ENCODE results near the gene CHID1. TPM values are rescaled to one million over a fixed set of nuclear protein-coding genes. Genes with fewer than 3 reads are reported as not detected.
A peak's percentile ranks its signal among the peaks of the same experiment; 100 is the strongest.

CHID1 gene
- total and polyA plus RNA-seq, 4 donors = 41.7 to 92.2 (median 48.8) TPM

DNA sequence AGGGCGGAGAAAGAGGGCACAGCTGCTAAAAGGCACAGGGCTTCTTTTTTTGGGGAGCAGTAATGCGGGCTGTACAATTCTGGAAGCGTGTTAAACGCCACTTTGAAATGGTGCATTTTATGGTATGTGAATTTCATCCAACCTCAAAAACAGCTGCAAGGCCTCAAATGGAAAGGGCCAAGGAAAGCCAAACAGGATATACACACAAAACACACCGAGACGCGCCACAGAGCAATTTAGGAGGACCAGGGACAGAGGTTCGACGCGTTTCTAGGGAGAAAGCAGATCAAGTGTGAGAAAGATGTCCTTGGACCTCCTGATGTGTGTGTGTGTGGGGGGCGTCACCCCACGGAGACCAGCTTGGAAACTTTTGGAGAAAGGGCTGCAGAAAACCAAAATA lies 36.9 kb downstream of the CHID1 start:
- 63 to 78% methylated on average over 12 of the region's 12 CpGs for WGBS, 2 donors
- H3K27me3 ChIP-seq (ENCODE audit: control insufficient read depth in 3 of 3, insufficient read depth in 3 of 3, low read length in 2 of 3) = no peaks in the 10 kb centered on the region
- TF ChIP-seq, protein P1, sequence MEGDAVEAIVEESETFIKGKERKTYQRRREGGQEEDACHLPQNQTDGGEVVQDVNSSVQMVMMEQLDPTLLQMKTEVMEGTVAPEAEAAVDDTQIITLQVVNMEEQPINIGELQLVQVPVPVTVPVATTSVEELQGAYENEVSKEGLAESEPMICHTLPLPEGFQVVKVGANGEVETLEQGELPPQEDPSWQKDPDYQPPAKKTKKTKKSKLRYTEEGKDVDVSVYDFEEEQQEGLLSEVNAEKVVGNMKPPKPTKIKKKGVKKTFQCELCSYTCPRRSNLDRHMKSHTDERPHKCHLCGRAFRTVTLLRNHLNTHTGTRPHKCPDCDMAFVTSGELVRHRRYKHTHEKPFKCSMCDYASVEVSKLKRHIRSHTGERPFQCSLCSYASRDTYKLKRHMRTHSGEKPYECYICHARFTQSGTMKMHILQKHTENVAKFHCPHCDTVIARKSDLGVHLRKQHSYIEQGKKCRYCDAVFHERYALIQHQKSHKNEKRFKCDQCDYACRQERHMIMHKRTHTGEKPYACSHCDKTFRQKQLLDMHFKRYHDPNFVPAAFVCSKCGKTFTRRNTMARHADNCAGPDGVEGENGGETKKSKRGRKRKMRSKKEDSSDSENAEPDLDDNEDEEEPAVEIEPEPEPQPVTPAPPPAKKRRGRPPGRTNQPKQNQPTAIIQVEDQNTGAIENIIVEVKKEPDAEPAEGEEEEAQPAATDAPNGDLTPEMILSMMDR (IDR thresholded peaks at IDR 0.05; ENCODE audit: control extremely low read depth, extremely low read depth) = no peak
- no peak overlapping the region for H3K27ac ChIP-seq (ENCODE audit: low read depth in 1 of 2, low read length in 1 of 2)
- H3K9me3 ChIP-seq (ENCODE audit: control insufficient read depth in 4 of 4, insufficient read depth in 3 of 4, low read length in 3 of 4) = no peaks in the 10 kb centered on the region
- DNase-seq (peak in 2 of 3 donors; percentile 64 to 74), ATAC-seq (ENCODE audit: insufficient read depth, low FRiP score) (no peak)
- no peak overlapping the region for H3K4me3 ChIP-seq
- H3K4me1 ChIP-seq (ENCODE audit: control insufficient read depth in 5 of 5, insufficient read depth in 5 of 5, low read length in 5 of 5) = peaks cover 0 to 8% (median 0%) of the 10 kb centered on the region in 5 donors
- H3K36me3 ChIP-seq (ENCODE audit: control insufficient read depth in 4 of 4, insufficient read depth in 4 of 4, low read length in 4 of 4) = peaks cover 0 to 6% (median 2%) of the 10 kb centered on the region in 4 donors
- peak overlapping the region in 1 of 2 donors; percentile 11 for H3K9ac ChIP-seq (ENCODE audit: insufficient read depth in 1 of 2, low read length in 2 of 2)

DNA sequence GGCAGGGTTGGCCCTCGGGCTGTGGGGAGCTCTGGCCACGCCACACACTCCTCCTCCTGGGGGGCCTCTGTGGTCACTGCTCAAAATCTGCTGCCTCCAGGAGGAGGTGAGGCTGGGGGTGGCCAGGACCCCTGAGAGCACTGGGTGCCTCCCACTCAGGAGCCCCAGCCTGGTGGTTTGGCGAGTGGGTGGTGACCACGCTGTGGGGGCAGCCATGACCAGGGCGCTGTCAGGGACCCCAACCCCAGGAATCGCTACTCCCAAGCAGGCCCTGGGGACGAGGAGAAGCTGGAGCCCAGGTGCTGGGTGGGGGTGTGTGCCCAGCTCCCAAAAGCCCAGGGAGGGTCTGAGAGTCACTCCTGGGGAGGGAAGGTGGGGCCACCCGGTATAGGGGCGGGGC lies 37.8 kb downstream of the CHID1 start:
- H3K36me3 ChIP-seq (ENCODE audit: control insufficient read depth in 4 of 4, insufficient read depth in 4 of 4, low read length in 4 of 4) = peaks cover 0 to 6% (median 4%) of the 10 kb centered on the region in 4 donors
- peaks cover 0 to 8% (median 0%) of the 10 kb centered on the region in 5 donors for H3K4me1 ChIP-seq (ENCODE audit: control insufficient read depth in 5 of 5, insufficient read depth in 5 of 5, low read length in 5 of 5)
- no peaks in the 10 kb centered on the region for H3K9me3 ChIP-seq (ENCODE audit: control insufficient read depth in 4 of 4, insufficient read depth in 3 of 4, low read length in 3 of 4)
- H3K4me3 ChIP-seq = no peak overlapping the region
- H3K9ac ChIP-seq (ENCODE audit: insufficient read depth in 1 of 2, low read length in 2 of 2) = no peak overlapping the region
- no peak overlapping the region for H3K27ac ChIP-seq (ENCODE audit: low read depth in 1 of 2, low read length in 1 of 2)
- DNase-seq = no peak
- TF ChIP-seq, protein P1 (IDR thresholded peaks at IDR 0.05; ENCODE audit: control extremely low read depth, extremely low read depth) = no peak
- 91 to 94% methylated on average over 9 of the region's 9 CpGs for WGBS, 2 donors
- ATAC-seq (ENCODE audit: insufficient read depth, low FRiP score) = no peak
- H3K27me3 ChIP-seq (ENCODE audit: control insufficient read depth in 3 of 3, insufficient read depth in 3 of 3, low read length in 2 of 3) = no peaks in the 10 kb centered on the region

DNA sequence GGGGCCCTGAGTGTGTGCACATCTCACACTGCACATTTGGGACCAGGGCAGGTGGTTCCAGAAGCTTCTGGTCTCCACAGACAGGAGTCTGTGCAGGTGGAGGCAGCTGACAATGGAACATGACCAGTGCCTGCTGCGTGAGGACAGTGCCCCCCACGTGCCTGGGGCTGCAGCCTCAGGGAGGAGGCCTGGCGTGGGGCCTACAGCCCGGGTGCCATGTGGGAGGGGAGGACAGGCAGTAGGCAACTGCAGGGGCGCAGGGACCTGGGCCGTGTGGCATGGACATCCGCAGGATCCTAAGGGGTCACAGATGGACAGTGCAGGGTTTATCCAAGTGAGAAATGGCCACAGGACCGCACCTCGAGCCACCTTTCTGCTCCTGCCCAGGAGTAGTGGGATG lies 39.1 kb downstream of the CHID1 start:
- H3K9ac ChIP-seq (ENCODE audit: insufficient read depth in 1 of 2, low read length in 2 of 2) = no peak overlapping the region
- ATAC-seq (ENCODE audit: insufficient read depth, low FRiP score) (no peak), DNase-seq (no peak)
- no peaks in the 10 kb centered on the region for H3K27me3 ChIP-seq (ENCODE audit: control insufficient read depth in 3 of 3, insufficient read depth in 3 of 3, low read length in 2 of 3)
- no peaks in the 10 kb centered on the region for H3K9me3 ChIP-seq (ENCODE audit: control insufficient read depth in 4 of 4, insufficient read depth in 3 of 4, low read length in 3 of 4)
- H3K36me3 ChIP-seq (ENCODE audit: control insufficient read depth in 4 of 4, insufficient read depth in 4 of 4, low read length in 4 of 4) = peaks cover 0 to 10% (median 4%) of the 10 kb centered on the region in 4 donors
- H3K27ac ChIP-seq (ENCODE audit: low read depth in 1 of 2, low read length in 1 of 2) = no peak overlapping the region
- TF ChIP-seq, protein P1 (IDR thresholded peaks at IDR 0.05; ENCODE audit: control extremely low read depth, extremely low read depth) = no peak
- no peak overlapping the region for H3K4me3 ChIP-seq
- H3K4me1 ChIP-seq (ENCODE audit: control insufficient read depth in 5 of 5, insufficient read depth in 5 of 5, low read length in 5 of 5) = peaks cover 0 to 8% (median 0%) of the 10 kb centered on the region in 5 donors
- 77 to 84% methylated on average over 9 of the region's 9 CpGs for WGBS, 2 donors

DNA sequence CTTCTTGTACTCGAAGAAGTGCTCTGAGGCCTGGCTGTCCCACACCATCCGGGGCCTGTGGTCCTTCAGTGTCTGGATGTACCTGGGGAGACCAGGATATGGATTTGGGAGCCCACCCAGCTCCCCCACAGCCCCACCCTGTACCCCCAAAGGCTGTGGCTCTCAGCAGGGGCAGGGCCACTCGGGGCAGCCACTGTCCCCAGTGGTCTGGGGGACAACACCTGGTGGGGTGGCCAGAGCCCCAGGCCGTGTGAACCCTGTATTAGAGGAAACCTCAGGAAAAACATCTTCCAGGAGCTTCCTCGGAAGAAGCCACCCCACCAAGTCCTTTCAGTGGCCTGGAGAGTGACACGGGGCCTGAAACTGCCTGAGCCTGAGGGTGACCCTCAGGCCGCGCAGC lies 40.2 kb downstream of the CHID1 start:
- no peak for DNase-seq
- TF ChIP-seq, protein P1 (IDR thresholded peaks at IDR 0.05; ENCODE audit: control extremely low read depth, extremely low read depth) = no peak
- Histone ChIP-seq H3K9ac (ENCODE audit: insufficient read depth in 1 of 2, low read length in 2 of 2) (no peak overlapping the region), H3K27me3 (ENCODE audit: control insufficient read depth in 3 of 3, insufficient read depth in 3 of 3, low read length in 2 of 3) (no peaks in the 10 kb centered on the region), H3K4me1 (ENCODE audit: control insufficient read depth in 5 of 5, insufficient read depth in 5 of 5, low read length in 5 of 5) (peaks cover 0 to 8% (median 0%) of the 10 kb centered on the region in 5 donors), H3K36me3 (ENCODE audit: control insufficient read depth in 4 of 4, insufficient read depth in 4 of 4, low read length in 4 of 4) (peaks cover 0 to 18% (median 4%) of the 10 kb centered on the region in 4 donors), H3K4me3 (no peak overlapping the region), H3K9me3 (ENCODE audit: control insufficient read depth in 4 of 4, insufficient read depth in 3 of 4, low read length in 3 of 4) (no peaks in the 10 kb centered on the region), H3K27ac (ENCODE audit: low read depth in 1 of 2, low read length in 1 of 2) (no peak overlapping the region)
- WGBS, 2 donors = 84 to 87% methylated on average over 8 of the region's 8 CpGs
- no peak for ATAC-seq (ENCODE audit: insufficient read depth, low FRiP score)
